ENCODE data around the gene LSG1.

GRCh38 chr3:194654443-194654842, 17.5 kb downstream of the LSG1 start:
- TF ChIP-seq, protein P1, sequence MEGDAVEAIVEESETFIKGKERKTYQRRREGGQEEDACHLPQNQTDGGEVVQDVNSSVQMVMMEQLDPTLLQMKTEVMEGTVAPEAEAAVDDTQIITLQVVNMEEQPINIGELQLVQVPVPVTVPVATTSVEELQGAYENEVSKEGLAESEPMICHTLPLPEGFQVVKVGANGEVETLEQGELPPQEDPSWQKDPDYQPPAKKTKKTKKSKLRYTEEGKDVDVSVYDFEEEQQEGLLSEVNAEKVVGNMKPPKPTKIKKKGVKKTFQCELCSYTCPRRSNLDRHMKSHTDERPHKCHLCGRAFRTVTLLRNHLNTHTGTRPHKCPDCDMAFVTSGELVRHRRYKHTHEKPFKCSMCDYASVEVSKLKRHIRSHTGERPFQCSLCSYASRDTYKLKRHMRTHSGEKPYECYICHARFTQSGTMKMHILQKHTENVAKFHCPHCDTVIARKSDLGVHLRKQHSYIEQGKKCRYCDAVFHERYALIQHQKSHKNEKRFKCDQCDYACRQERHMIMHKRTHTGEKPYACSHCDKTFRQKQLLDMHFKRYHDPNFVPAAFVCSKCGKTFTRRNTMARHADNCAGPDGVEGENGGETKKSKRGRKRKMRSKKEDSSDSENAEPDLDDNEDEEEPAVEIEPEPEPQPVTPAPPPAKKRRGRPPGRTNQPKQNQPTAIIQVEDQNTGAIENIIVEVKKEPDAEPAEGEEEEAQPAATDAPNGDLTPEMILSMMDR (IDR thresholded peaks at IDR 0.05; ENCODE audit: low read depth, low read length, poor library complexity, severe bottlenecking): no peak
- no peak for TF ChIP-seq EZH2phosphoT487 (IDR thresholded peaks at IDR 0.05; ENCODE audit: borderline replicate concordance, low read length)

All from DOHH2 (cell line).